Caco-2 (cell line): Measurements from ENCODE around the gene BSCL2. TPM values are rescaled to one million over a fixed set of nuclear protein-coding genes. Genes with fewer than 3 reads are reported as not detected.

Source experiments
- BruUV-seq: library from RNA; stranded (reverse); fragments of 400-500 nt; replicated peaks from 2 replicates; lab custom pipeline; 2021; lab: Mats Ljungman, UMichigan
- CTCF ChIA-PET: fragments of 300-600 bp; sonication (Branson Sonifier 250); formaldehyde crosslinking; loops from one replicate; lab custom pipeline; 2022; ENCODE audit warnings: antibody characterized with exemption; lab: Charles Lee
- POLR2A ChIA-PET: fragments of 300-600 bp; sonication (Branson Sonifier 250); formaldehyde crosslinking; loops from one replicate; lab custom pipeline; 2022; ENCODE audit warnings: antibody characterized with exemption; lab: Charles Lee
- DNase-seq, 2 experiments: peaks; one replicate each; pipeline versions ENCODE4 v3.0.0 to v3.0.0-alpha.2; 2020 to 2022
- H3K27me3 ChIP-seq: replicated peaks from 2 replicates; pipeline ENCODE4 v1.6.0; 2011; ENCODE audit warnings: low read length; ENCODE audit not compliant: control insufficient read depth, insufficient read depth
- H3K36me3 ChIP-seq: 2 replicates; pipeline ENCODE4 v1.5.1; 2011; ENCODE audit warnings: low read length; ENCODE audit not compliant: control insufficient read depth, insufficient read depth
- H3K4me1 ChIP-seq: fragments of 250-450 bp; sonication (Bioruptor Pico); 2 replicates; pipeline ENCODE4 v1.5.1; 2020; ENCODE audit warnings: mild to moderate bottlenecking
- H3K4me3 ChIP-seq: 2 replicates; pipeline ENCODE4 v1.5.1; 2011; ENCODE audit warnings: low read depth, mild to moderate bottlenecking, control low read depth, low read length
- H3K9me3 ChIP-seq: fragments of 250-450 bp; sonication (Bioruptor Pico); 2 replicates; pipeline ENCODE4 v1.5.1; 2020; ENCODE audit warnings: mild to moderate bottlenecking, moderate library complexity
- H3K27ac Mint-ChIP-seq: one replicate; pipeline ENCODE4 v1.8.0; 2022; ENCODE audit warnings: mixed read lengths; ENCODE audit not compliant: unreplicated experiment
- H3K27me3 Mint-ChIP-seq: one replicate; pipeline ENCODE4 v1.8.0; 2022; ENCODE audit warnings: mixed read lengths; ENCODE audit not compliant: insufficient read depth, unreplicated experiment
- H3K36me3 Mint-ChIP-seq: one replicate; pipeline ENCODE4 v1.8.0; 2022; ENCODE audit warnings: mild to moderate bottlenecking, mixed read lengths; ENCODE audit not compliant: insufficient read depth, unreplicated experiment
- H3K4me1 Mint-ChIP-seq: one replicate; pipeline ENCODE4 v1.8.0; 2022; ENCODE audit warnings: low read depth, mixed read lengths; ENCODE audit not compliant: unreplicated experiment
- H3K4me3 Mint-ChIP-seq: one replicate; pipeline ENCODE4 v1.8.0; 2022; ENCODE audit warnings: mild to moderate bottlenecking, moderate library complexity, mixed read lengths; ENCODE audit not compliant: unreplicated experiment
- H3K9me3 Mint-ChIP-seq: one replicate; pipeline ENCODE4 v1.8.0; 2022; ENCODE audit warnings: mixed read lengths; ENCODE audit not compliant: unreplicated experiment
- intact Hi-C: fragments of 100-400 bp; cut with micrococcal nuclease; formaldehyde crosslinking; loops from one replicate; pipeline ENCODE4 v1.10.0; 2022; ENCODE audit not compliant: unreplicated experiment
- total RNA-seq: library from RNA; stranded (reverse); gene quantifications from 2 replicates; pipeline ENCODE4 v1.2.3, GENCODE V29; 2022
- TF ChIP-seq, protein P1 (sequence below), 2 experiments: fragments of 200-600 bp in 1 of 2; IDR thresholded peaks; 1 replicate in 1 of 2; 2 replicates in 1 of 2; pipeline versions ENCODE4 v1.5.1 to v1.8.0; 2011 to 2022; ENCODE audit warnings: antibody characterized with exemption in 1 of 2, control low read depth in 1 of 2, inconsistent platforms in 1 of 2, low read depth in 1 of 2, low read length in 1 of 2, mild to moderate bottlenecking in 1 of 2, moderate library complexity in 1 of 2; ENCODE audit not compliant: insufficient read depth in 1 of 2, severe bottlenecking in 1 of 2, unreplicated experiment in 1 of 2

BSCL2 gene
- total RNA-seq, 1 experiment from 2014 or later: 39.2 TPM

DNA sequence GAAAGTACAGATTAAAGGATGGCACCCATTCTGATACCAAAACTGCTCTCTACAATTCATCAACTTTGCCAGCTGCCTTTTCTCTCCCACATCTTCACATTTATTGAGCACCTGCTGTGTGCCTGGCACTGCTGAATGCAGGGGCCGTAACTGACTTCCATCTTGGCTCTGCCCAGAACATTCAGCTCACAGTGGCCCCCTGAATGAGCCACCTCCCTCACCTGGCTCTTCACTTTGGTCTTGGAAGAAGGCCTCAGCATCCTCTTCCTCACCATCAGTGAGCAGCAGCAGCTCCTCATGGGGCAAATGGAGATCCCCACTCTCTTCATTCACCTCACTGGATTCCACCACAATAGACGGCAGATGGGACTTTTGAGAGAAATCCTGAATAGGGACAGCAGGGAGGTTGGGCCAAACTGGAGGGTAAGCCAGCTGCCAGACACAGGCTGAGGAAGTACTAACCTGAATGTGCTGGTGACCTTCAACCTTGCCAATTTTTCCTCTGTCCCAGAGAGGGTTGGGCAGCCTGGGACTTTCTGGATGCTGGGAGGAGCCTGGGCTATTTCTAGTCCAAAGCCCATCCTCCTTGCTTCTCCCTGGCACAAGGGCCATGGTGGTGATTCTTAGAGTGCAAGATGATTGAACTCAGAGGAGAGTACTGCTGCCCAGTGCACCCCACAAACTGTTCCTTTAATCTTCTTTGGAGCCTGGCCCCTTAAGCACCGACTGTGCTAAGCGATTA lies 37.6 kb downstream of the BSCL2 start:
- Histone ChIP-seq H3K4me3 (no peak overlapping the region), H3K9me3 (no peaks in the 10 kb centered on the region), H3K4me1 (peaks cover 32% of the 10 kb centered on the region), H3K27me3 (no peaks in the 10 kb centered on the region), H3K36me3 (peaks cover 7% of the 10 kb centered on the region)
- DNase-seq: no peak
- ChIA-PET POLR2A (no interaction called here), CTCF (interaction anchor here (0.6 kb wide), 1 partner anchor 14 kb away, joined by 4 read pairs; no protein-coding TSS in a partner anchor)
- Mint-ChIP-seq H3K4me3 (no peak overlapping the region), H3K4me1 (peaks cover 14% of the 10 kb centered on the region), H3K36me3 (peaks cover 84% of the 10 kb centered on the region), H3K27me3 (no peaks in the 10 kb centered on the region), H3K9me3 (no peaks in the 10 kb centered on the region), H3K27ac (peak overlapping the region; percentile 5)
- TF ChIP-seq, protein P1, sequence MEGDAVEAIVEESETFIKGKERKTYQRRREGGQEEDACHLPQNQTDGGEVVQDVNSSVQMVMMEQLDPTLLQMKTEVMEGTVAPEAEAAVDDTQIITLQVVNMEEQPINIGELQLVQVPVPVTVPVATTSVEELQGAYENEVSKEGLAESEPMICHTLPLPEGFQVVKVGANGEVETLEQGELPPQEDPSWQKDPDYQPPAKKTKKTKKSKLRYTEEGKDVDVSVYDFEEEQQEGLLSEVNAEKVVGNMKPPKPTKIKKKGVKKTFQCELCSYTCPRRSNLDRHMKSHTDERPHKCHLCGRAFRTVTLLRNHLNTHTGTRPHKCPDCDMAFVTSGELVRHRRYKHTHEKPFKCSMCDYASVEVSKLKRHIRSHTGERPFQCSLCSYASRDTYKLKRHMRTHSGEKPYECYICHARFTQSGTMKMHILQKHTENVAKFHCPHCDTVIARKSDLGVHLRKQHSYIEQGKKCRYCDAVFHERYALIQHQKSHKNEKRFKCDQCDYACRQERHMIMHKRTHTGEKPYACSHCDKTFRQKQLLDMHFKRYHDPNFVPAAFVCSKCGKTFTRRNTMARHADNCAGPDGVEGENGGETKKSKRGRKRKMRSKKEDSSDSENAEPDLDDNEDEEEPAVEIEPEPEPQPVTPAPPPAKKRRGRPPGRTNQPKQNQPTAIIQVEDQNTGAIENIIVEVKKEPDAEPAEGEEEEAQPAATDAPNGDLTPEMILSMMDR (IDR thresholded peaks at IDR 0.05; ENCODE audit: insufficient read depth in 1 of 2, low read depth in 1 of 2, low read length in 1 of 2, severe bottlenecking in 1 of 2, unreplicated experiment in 1 of 2): no peak
- intact Hi-C loops: loop anchor here (10.0 kb wide), 1 partner anchor 275 kb away; no protein-coding TSS in a partner anchor
- BruUV-seq: no TSS peak

DNA sequence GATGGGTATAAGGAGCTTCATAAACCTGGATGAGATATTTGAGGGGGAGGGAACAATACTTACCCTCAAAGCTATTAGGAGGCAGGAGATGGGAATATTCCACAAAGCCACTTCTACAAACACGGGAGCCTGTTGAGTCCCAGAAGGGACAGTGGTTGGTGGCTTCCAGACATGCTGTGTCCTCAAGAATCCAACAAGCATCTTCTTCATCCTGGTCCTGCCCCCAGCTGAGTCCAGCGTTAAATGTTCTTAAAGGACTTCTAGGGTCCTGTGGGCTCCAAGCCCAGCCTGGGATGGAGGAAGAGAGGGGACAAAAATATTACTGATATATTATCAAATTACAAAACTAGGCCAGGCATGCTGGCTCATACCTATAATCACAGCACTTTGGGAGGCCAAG lies 39.8 kb downstream of the BSCL2 start:
- TF ChIP-seq, protein P1 (IDR thresholded peaks at IDR 0.05; ENCODE audit: insufficient read depth in 1 of 2, low read depth in 1 of 2, low read length in 1 of 2, severe bottlenecking in 1 of 2, unreplicated experiment in 1 of 2): no peak
- H3K27me3 ChIP-seq: no peaks in the 10 kb centered on the region
- Mint-ChIP-seq H3K4me3 (no peak overlapping the region), H3K4me1 (peaks cover 14% of the 10 kb centered on the region), H3K36me3 (peaks cover 86% of the 10 kb centered on the region), H3K27ac (no peak overlapping the region), H3K27me3 (no peaks in the 10 kb centered on the region), H3K9me3 (no peaks in the 10 kb centered on the region)
- H3K4me1 ChIP-seq: peaks cover 24% of the 10 kb centered on the region
- ChIA-PET CTCF (interaction anchor here (0.5 to 2.0 kb wide), 2 partner anchors 12 to 56 kb away, joined by 6 to 7 read pairs; no protein-coding TSS in a partner anchor), POLR2A (interaction anchor here (1.0 kb wide), 1 partner anchor 76 kb away, joined by 3 read pairs; the partner anchor contains the start of gene TUT1)
- H3K4me3 ChIP-seq: no peak overlapping the region
- no TSS peak for BruUV-seq
- no peak for DNase-seq
- H3K36me3 ChIP-seq: peaks cover 7% of the 10 kb centered on the region
- H3K9me3 ChIP-seq: no peaks in the 10 kb centered on the region
- intact Hi-C loops: no loop called here

DNA sequence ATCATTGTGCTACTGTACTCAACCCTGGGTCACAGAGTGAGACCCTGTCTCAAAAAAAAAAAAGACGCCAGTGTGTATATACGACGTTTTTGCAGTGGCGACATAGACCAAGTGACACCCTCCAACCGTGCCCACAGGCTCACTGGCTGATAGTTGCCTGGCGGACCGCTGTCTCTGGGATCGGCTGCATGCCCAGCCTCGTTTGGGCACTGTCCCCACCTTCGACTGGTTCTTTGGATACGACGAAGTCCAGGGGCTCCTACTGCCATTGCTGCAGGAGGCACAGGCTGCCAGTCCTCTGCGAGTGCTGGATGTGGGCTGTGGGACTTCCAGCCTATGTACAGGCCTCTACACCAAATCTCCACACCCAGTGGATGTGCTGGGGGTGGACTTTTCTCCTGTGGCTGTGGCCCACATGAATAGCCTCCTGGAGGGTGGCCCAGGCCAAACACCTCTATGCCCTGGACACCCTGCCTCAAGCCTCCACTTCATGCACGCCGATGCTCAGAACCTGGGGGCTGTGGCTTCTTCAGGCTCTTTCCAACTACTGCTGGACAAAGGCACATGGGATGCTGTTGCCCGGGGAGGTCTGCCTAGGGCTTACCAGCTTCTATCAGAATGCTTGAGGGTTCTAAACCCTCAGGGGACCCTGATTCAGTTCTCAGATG lies 40.8 kb downstream of the BSCL2 start:
- peaks cover 79% of the 10 kb centered on the region for H3K36me3 Mint-ChIP-seq
- POLR2A ChIA-PET: interaction anchor here (0.5 to 2.1 kb wide), 7 partner anchors 13 to 1639 kb away, joined by 3 to 46 read pairs (median 8); partner anchors contain the start of genes ESRRA, HNRNPUL2, INTS5 and STX5
- peak overlapping the region; percentile 97 for H3K27ac Mint-ChIP-seq
- no TSS peak for BruUV-seq
- H3K9me3 ChIP-seq: no peaks in the 10 kb centered on the region
- no peak for DNase-seq
- intact Hi-C loops: no loop called here
- peaks cover 11% of the 10 kb centered on the region for H3K4me1 Mint-ChIP-seq
- TF ChIP-seq, protein P1 (IDR thresholded peaks at IDR 0.05; ENCODE audit: insufficient read depth in 1 of 2, low read depth in 1 of 2, low read length in 1 of 2, severe bottlenecking in 1 of 2, unreplicated experiment in 1 of 2): no peak
- H3K4me3 ChIP-seq: peak overlapping the region; percentile 50
- H3K27me3 ChIP-seq: no peaks in the 10 kb centered on the region
- CTCF ChIA-PET: interaction anchor here (1.4 to 2.1 kb wide), 3 partner anchors 13 to 93 kb away, joined by 4 to 7 read pairs (median 6); partner anchors contain the start of genes EEF1G, INTS5 and TUT1
- H3K9me3 Mint-ChIP-seq: no peaks in the 10 kb centered on the region
- H3K4me3 Mint-ChIP-seq: peak overlapping the region; percentile 99
- peaks cover 23% of the 10 kb centered on the region for H3K4me1 ChIP-seq
- peaks cover 7% of the 10 kb centered on the region for H3K36me3 ChIP-seq
- no peaks in the 10 kb centered on the region for H3K27me3 Mint-ChIP-seq
